MM.1S (cell line): ENCODE results near the gene FARS2.

Source experiments
- DNase-seq: peaks from one replicate; pipeline ENCODE4 v3.0.0-alpha.2; 2015
- H2AFZ ChIP-seq: fragments of 300-600 bp; sonication (generic); 2 replicates; pipeline ENCODE4 v1.6.0; 2016; ENCODE audit warnings: antibody characterized with exemption, low read length
- H3F3A ChIP-seq: fragments of 300-600 bp; sonication (generic); 2 replicates; pipeline ENCODE4 v1.6.1; 2016; ENCODE audit warnings: mild to moderate bottlenecking, antibody characterized with exemption, low read length, moderate library complexity, mixed read lengths; ENCODE audit not compliant: insufficient read depth
- H3K27ac ChIP-seq: fragments of 300-600 bp; sonication (generic); 2 replicates; pipeline ENCODE4 v1.5.1; 2016; ENCODE audit warnings: mild to moderate bottlenecking, low read length
- H3K27me3 ChIP-seq: fragments of 300-600 bp; sonication (generic); replicated peaks from 2 replicates; pipeline ENCODE4 v1.6.0; 2016; ENCODE audit warnings: low read length; ENCODE audit not compliant: insufficient read depth
- H3K36me3 ChIP-seq: fragments of 300-600 bp; sonication (generic); replicated peaks from 2 replicates; pipeline ENCODE4 v1.6.1; 2016; ENCODE audit warnings: mild to moderate bottlenecking, low read length, mixed read lengths; ENCODE audit not compliant: insufficient read depth
- H3K4me1 ChIP-seq: fragments of 300-600 bp; sonication (generic); 2 replicates; pipeline ENCODE4 v1.6.1; 2016; ENCODE audit warnings: low read length, mixed read lengths
- H3K4me2 ChIP-seq: fragments of 300-600 bp; sonication (generic); 2 replicates; pipeline ENCODE4 v1.6.0; 2016; ENCODE audit warnings: low read depth, low read length
- H3K4me3 ChIP-seq: fragments of 300-600 bp; sonication (generic); 2 replicates; pipeline ENCODE4 v1.5.1; 2016; ENCODE audit warnings: low read length, mixed read lengths
- H3K79me2 ChIP-seq: fragments of 300-600 bp; sonication (generic); 2 replicates; pipeline ENCODE4 v1.6.1; 2016; ENCODE audit warnings: mixed run types, low read length, mixed read lengths
- H3K9ac ChIP-seq: fragments of 300-600 bp; sonication (generic); 2 replicates; pipeline ENCODE4 v1.6.1; 2016; ENCODE audit warnings: low read length, mixed read lengths
- H3K9me2 ChIP-seq: fragments of 300-600 bp; sonication (generic); replicated peaks from 2 replicates; pipeline ENCODE4 v1.6.1; 2016; ENCODE audit warnings: mild to moderate bottlenecking, low read length, mixed read lengths; ENCODE audit not compliant: insufficient read depth
- H3K9me3 ChIP-seq: fragments of 300-600 bp; sonication (generic); replicated peaks from 2 replicates; pipeline ENCODE4 v1.6.1; 2016; ENCODE audit warnings: mild to moderate bottlenecking, low read length, mixed read lengths; ENCODE audit not compliant: insufficient read depth
- H4K20me1 ChIP-seq: fragments of 300-600 bp; sonication (generic); 2 replicates; pipeline ENCODE4 v1.6.1; 2016; ENCODE audit warnings: mild to moderate bottlenecking, low read length, moderate library complexity, mixed read lengths; ENCODE audit not compliant: insufficient read depth
- EZH2 ChIP-seq: fragments of 300-600 bp; sonication (generic); optimal IDR thresholded peaks from 2 replicates; pipeline ENCODE3; 2017; ENCODE audit warnings: low read depth, mild to moderate bottlenecking, antibody characterized with exemption, low read length, mixed read lengths
- EZH2phosphoT487 ChIP-seq: fragments of 300-600 bp; sonication (generic); IDR thresholded peaks from 2 replicates; pipeline ENCODE4 v1.6.1; 2018; ENCODE audit warnings: antibody characterized with exemption, low read length
- TF ChIP-seq, protein P1 (sequence below): fragments of 300-600 bp; sonication (generic); IDR thresholded peaks from 2 replicates; pipeline ENCODE4 v1.5.1; 2016; ENCODE audit warnings: antibody characterized with exemption, low read length, mixed read lengths

FARS2 gene

DNA sequence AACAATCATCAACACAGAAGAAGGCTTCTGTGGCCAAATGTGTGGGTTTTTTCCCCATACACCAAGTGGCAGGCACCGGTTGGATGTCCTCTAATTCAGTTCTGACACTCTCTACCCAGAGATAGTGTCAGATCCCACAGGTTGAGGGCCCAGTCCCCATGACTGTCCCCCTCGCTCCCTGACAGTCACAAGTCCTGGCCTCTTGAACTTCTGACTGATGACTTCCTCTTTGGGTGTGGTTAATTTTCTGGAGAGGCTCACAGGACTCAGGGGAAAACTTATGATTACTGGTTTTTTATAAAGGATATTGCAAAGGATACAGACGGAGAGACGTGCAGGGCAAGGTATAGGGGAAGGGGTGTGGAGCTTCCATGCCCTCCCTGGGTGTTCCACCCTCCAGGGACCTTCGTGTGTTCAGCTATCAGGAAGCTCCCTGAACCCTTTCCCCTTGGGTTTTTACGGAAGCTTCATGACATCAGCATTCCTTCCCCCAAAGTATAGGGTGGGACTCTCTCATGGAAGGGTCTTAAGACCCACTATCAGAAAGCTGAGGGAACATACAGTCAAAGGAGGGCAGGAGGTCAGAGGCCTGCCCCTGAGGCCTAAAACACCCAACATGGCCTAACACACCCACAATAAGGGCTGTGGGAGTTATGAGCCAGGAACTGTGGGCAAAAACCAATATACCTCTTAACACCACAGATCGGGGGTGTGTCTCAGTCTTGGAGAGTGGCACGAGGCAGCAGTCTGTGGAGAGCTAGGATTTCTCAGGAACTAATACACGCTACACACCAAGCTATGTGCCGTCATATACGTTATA, 33.3 kb downstream of the FARS2 start:
- Histone ChIP-seq H3K79me2 (no peaks in the 10 kb centered on the region; the same call in none of the 2 replicates), H3F3A (no peaks in the 10 kb centered on the region), H3K4me2 (no peak overlapping the region), H3K9ac (no peak overlapping the region), H3K27ac (no peak overlapping the region), H3K9me2 (no peaks in the 10 kb centered on the region), H3K27me3 (no peaks in the 10 kb centered on the region), H4K20me1 (no peaks in the 10 kb centered on the region), H3K9me3 (no peaks in the 10 kb centered on the region), H2AFZ (no peak overlapping the region), H3K36me3 (no peaks in the 10 kb centered on the region), H3K4me1 (no peaks in the 10 kb centered on the region), H3K4me3 (no peak overlapping the region)
- DNase-seq = no peak
- TF ChIP-seq, protein P1, sequence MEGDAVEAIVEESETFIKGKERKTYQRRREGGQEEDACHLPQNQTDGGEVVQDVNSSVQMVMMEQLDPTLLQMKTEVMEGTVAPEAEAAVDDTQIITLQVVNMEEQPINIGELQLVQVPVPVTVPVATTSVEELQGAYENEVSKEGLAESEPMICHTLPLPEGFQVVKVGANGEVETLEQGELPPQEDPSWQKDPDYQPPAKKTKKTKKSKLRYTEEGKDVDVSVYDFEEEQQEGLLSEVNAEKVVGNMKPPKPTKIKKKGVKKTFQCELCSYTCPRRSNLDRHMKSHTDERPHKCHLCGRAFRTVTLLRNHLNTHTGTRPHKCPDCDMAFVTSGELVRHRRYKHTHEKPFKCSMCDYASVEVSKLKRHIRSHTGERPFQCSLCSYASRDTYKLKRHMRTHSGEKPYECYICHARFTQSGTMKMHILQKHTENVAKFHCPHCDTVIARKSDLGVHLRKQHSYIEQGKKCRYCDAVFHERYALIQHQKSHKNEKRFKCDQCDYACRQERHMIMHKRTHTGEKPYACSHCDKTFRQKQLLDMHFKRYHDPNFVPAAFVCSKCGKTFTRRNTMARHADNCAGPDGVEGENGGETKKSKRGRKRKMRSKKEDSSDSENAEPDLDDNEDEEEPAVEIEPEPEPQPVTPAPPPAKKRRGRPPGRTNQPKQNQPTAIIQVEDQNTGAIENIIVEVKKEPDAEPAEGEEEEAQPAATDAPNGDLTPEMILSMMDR = no peak
- no peak for TF ChIP-seq EZH2
- TF ChIP-seq EZH2phosphoT487 = no peak

DNA sequence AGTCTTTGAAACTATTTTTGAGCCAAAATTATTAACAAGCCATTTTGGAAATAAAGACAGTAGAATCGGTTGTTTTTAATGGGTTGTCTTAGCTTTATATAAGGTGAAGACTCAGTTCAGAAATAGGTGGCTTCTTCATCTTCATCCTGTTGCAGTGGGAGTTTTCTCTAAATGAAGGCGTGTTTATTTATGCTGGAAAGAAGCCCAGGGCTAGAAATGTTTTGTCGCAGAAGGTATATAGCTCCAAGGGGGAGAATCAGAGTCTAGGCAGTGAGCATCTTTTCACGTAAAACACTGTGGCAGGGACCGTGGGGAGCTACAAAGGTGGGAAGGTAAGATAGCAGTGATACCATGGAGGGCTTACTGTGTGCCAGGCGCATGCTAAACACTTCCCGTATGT, 34.3 kb downstream of the FARS2 start:
- Histone ChIP-seq H3K79me2 (no peaks in the 10 kb centered on the region; the same call in none of the 2 replicates), H3K9ac (no peak overlapping the region), H4K20me1 (no peaks in the 10 kb centered on the region), H3K4me1 (no peaks in the 10 kb centered on the region), H3K9me3 (no peaks in the 10 kb centered on the region), H3K9me2 (no peaks in the 10 kb centered on the region), H2AFZ (no peak overlapping the region), H3K27me3 (no peaks in the 10 kb centered on the region), H3K27ac (no peak overlapping the region), H3K36me3 (no peaks in the 10 kb centered on the region), H3F3A (no peaks in the 10 kb centered on the region), H3K4me3 (no peak overlapping the region), H3K4me2 (no peak overlapping the region)
- DNase-seq = no peak
- TF ChIP-seq EZH2phosphoT487 (no peak), EZH2 (no peak)
- TF ChIP-seq, protein P1 = no peak

- Histone ChIP-seq H3K9me2 (no peaks in the 10 kb centered on the region), H3K79me2 (peaks cover 5% of the 10 kb centered on the region), H3K4me1 (peaks cover 11% of the 10 kb centered on the region; the same call in 1 of the 2 replicates), H3K27ac (no peak overlapping the region), H3K36me3 (no peaks in the 10 kb centered on the region), H2AFZ (no peak overlapping the region), H3K9me3 (no peaks in the 10 kb centered on the region), H3K27me3 (no peaks in the 10 kb centered on the region), H4K20me1 (no peaks in the 10 kb centered on the region), H3F3A (peaks cover 6% of the 10 kb centered on the region; the same call in 1 of the 2 replicates), H3K9ac (no peak overlapping the region), H3K4me2 (no peak overlapping the region), H3K4me3 (no peak overlapping the region)
- no peak for TF ChIP-seq EZH2
- no peak for TF ChIP-seq EZH2phosphoT487
- TF ChIP-seq, protein P1 = no peak
- no peak for DNase-seq
Measured at GRCh38 chr6:5300206-5300764, 39.0 kb downstream of the FARS2 start.
